Measurements from ENCODE around the gene CNN1. TPM values are rescaled to one million over a fixed set of nuclear protein-coding genes. Genes with fewer than 3 reads are reported as not detected.

CNN1 gene
- total RNA-seq, 2 donors from 2014 or later = not detected

- no peak for ATAC-seq
- no peaks in the 10 kb centered on the region for H3K36me3 Mint-ChIP-seq
- no peaks in the 10 kb centered on the region for H3K9me3 Mint-ChIP-seq
- H3K27ac Mint-ChIP-seq = no peak overlapping the region
- no peak overlapping the region for H3K4me3 Mint-ChIP-seq
- H3K27me3 Mint-ChIP-seq = peaks cover 23 to 24% of the 10 kb centered on the region in 2 donors
- H3K4me1 Mint-ChIP-seq (ENCODE audit: low read depth in 2 of 2) = peaks cover 0 to 6% of the 10 kb centered on the region in 2 donors
- no peak for DNase-seq (ENCODE audit: low spot score)
Observed at GRCh38 chr19:11541238-11541637, 2.6 kb downstream of the CNN1 start.

DNA sequence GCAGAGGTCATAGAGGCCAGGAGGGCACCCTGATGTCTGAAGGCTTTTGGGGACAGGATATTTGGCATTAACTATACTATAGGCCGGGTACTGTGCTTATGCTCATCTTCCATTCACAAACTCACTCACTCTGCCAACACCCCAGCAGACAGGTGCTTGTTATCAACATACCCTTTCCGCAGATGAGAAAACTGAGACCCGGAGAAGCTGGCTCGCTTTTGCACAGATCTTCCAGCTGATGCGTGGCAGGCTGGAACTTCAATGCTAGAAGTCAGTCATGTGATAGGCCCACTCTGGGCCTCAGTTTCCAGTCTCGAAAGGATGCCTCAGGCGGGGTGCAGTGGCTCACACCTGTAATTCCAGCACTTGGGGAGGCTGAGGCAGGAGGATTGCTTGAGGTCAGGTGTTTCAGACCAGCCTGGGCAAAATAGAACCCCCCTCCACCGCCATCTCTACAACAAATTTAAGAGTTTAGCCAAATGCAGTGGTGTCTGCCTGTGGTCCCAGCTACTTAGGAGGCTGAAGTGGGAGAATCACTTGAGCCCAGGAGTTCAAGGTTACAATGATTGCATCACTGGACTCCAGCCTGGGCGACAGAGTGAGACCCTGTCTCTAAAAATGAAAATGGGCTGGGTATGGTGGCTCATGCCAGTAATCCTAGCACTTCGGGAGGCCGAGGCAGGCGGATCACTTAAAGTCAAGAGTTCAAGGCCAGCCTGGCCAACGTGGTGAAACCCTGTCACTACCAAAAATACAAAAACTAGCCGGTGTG lies 9.5 kb downstream of the CNN1 start:
- no peaks in the 10 kb centered on the region for H3K36me3 Mint-ChIP-seq
- H3K9me3 Mint-ChIP-seq = no peaks in the 10 kb centered on the region
- no peak for DNase-seq (ENCODE audit: low spot score)
- H3K4me1 Mint-ChIP-seq (ENCODE audit: low read depth in 2 of 2) = no peaks in the 10 kb centered on the region
- H3K4me3 Mint-ChIP-seq = no peak overlapping the region
- no peak overlapping the region for H3K27ac Mint-ChIP-seq
- H3K27me3 Mint-ChIP-seq = peaks cover 8 to 9% of the 10 kb centered on the region in 2 donors
- ATAC-seq = no peak

DNA sequence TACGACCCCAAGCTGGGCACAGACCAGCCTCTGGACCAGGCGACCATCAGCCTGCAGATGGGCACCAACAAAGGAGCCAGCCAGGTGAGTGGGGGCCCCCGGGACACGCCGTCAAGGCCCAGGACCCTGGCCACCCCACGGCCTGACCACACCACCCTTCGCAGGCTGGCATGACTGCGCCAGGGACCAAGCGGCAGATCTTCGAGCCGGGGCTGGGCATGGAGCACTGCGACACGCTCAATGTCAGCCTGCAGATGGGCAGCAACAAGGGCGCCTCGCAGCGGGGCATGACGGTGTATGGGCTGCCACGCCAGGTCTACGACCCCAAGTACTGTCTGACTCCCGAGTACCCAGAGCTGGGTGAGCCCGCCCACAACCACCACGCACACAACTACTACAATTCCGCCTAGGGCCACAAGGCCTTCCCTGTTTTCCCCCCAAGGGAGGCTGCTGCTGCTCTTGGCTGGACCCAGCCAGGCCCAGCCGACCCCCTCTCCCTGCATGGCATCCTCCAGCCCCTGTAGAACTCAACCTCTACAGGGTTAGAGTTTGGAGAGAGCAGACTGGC lies 10.8 kb downstream of the CNN1 start:
- ATAC-seq (no peak), DNase-seq (ENCODE audit: low spot score) (no peak)
- Mint-ChIP-seq H3K27me3 (peaks cover 0 to 3% of the 10 kb centered on the region in 2 donors), H3K9me3 (no peaks in the 10 kb centered on the region), H3K36me3 (no peaks in the 10 kb centered on the region), H3K27ac (no peak overlapping the region), H3K4me1 (ENCODE audit: low read depth in 2 of 2) (no peaks in the 10 kb centered on the region), H3K4me3 (no peak overlapping the region)

- DNase-seq (ENCODE audit: low spot score) (no peak), ATAC-seq (no peak)
- Mint-ChIP-seq H3K9me3 (no peaks in the 10 kb centered on the region), H3K4me3 (no peak overlapping the region), H3K4me1 (ENCODE audit: low read depth in 2 of 2) (peaks cover under 1% of the 10 kb centered on the region in 2 donors), H3K27ac (no peak overlapping the region), H3K27me3 (no peaks in the 10 kb centered on the region), H3K36me3 (no peaks in the 10 kb centered on the region)
Observed at GRCh38 chr19:11550265-11550664, 11.6 kb downstream of the CNN1 start.

DNA sequence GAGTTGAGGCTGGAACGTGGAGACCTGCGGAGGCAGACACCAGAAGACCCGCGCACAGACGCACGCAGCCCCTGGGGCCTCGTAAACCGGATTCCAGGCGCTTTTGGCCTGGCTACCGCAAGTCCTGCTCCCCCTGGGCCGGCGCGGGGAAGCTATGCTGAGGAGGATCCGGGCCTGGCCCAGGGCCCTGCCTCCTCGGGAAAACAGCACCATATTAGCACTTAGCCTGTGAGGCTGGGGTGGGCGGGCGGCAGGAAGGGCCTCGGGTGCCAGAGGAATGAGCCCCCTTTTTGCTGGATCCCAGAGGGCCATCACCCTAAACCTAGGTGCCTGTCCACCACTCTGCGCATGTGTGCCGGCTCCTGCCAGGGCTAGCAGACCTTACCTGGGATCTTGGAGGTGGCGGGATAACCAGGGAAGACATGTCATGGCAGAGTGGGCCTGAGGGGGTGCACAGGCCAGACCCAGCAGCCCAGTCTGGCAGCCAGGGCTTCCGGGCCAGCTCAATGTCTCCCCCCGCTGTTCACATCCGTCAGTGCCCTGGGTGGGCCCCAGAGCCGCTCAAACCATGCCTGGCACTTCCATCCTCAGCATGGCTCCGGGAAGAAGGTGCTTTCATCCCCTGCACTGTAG lies 13.1 kb downstream of the CNN1 start:
- Mint-ChIP-seq H3K4me1 (ENCODE audit: low read depth in 2 of 2) (peaks cover 9 to 10% of the 10 kb centered on the region in 2 donors), H3K27ac (no peak overlapping the region), H3K27me3 (no peaks in the 10 kb centered on the region), H3K9me3 (no peaks in the 10 kb centered on the region), H3K4me3 (no peak overlapping the region), H3K36me3 (no peaks in the 10 kb centered on the region)
- DNase-seq (ENCODE audit: low spot score) (no peak), ATAC-seq (peak; percentile 33 to 35)

- Mint-ChIP-seq H3K27ac (no peak overlapping the region), H3K36me3 (no peaks in the 10 kb centered on the region), H3K4me1 (ENCODE audit: low read depth in 2 of 2) (peaks cover 15 to 17% of the 10 kb centered on the region in 2 donors), H3K27me3 (no peaks in the 10 kb centered on the region), H3K9me3 (no peaks in the 10 kb centered on the region), H3K4me3 (no peak overlapping the region)
- DNase-seq (ENCODE audit: low spot score) = no peak
- no peak for ATAC-seq
Observed at GRCh38 chr19:11552666-11553372, 14.2 kb downstream of the CNN1 start.

GRCh38 chr19:11554160-11554559 lies 15.5 kb downstream of the CNN1 start:
- Mint-ChIP-seq H3K4me3 (no peak overlapping the region), H3K4me1 (ENCODE audit: low read depth in 2 of 2) (peaks cover 24 to 26% of the 10 kb centered on the region in 2 donors), H3K9me3 (no peaks in the 10 kb centered on the region), H3K27me3 (no peaks in the 10 kb centered on the region), H3K27ac (no peak overlapping the region), H3K36me3 (no peaks in the 10 kb centered on the region)
- ATAC-seq (no peak), DNase-seq (ENCODE audit: low spot score) (no peak)

DNA sequence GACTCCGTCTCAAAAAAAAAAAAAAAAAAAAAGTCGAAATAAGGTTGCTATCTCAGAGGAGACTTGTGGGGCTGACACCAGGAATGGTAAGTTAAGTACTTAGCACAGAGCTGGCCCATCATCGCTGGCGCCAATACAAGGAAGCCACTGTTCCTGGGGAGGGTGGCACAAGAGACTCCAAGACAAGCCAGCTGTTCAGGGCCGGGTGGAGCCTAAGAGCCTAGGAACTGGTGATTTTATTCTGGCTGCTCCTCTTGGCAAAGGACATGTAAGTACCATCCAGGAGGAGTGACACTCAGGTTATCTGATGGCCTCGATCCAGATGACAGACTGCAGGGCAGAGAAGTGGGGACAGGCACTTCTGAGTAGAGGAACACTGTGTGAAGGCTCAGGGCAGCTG lies 16.6 kb downstream of the CNN1 start:
- H3K36me3 Mint-ChIP-seq = no peaks in the 10 kb centered on the region
- ATAC-seq (no peak), DNase-seq (ENCODE audit: low spot score) (no peak)
- H3K9me3 Mint-ChIP-seq = no peaks in the 10 kb centered on the region
- peaks cover 31% of the 10 kb centered on the region in 2 donors for H3K4me1 Mint-ChIP-seq (ENCODE audit: low read depth in 2 of 2)
- no peaks in the 10 kb centered on the region for H3K27me3 Mint-ChIP-seq
- peak overlapping the region in 1 of 2 donors; percentile 55 for H3K27ac Mint-ChIP-seq
- no peak overlapping the region for H3K4me3 Mint-ChIP-seq

DNA sequence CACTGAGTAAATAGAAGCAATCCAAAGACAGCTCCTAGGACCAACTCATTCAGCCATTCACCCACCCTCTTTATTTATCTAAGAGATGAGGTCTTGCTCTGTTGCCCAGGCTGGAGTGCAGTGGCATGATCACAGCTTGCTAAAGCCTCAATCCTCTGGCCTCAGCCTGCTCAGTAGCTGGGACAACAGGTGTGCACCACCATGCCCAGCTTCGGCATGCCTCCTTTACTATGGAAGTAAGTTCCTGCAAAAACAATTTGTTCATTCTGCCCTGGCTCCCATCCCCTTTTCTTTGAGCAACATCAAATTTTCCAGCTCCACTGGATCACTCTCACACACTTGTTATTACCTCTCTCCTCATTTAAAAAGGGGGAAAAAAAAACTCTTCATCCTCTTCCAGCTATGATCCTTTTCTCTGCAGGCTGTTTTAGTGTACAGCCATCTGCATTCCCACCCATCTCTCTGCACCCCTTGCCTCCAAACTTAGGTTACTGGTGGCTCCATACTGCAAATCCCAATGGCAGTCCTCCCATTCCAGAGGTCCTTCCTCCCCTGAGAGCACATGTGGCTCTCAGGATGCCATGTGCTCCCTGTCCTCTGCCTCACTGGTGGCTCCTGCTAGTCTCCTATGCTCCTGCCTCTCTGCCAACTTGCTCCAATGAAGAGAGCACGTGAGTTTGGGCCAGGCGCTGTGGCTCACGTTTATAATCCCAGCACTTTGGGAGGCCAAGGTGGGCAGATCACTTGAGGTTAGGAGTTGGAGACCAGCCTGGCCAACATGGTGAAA lies 18.2 kb downstream of the CNN1 start:
- Mint-ChIP-seq H3K36me3 (no peaks in the 10 kb centered on the region), H3K27ac (peak overlapping the region in 1 of 2 donors; percentile 83), H3K4me3 (peak overlapping the region; percentile 97), H3K9me3 (no peaks in the 10 kb centered on the region), H3K27me3 (no peaks in the 10 kb centered on the region), H3K4me1 (ENCODE audit: low read depth in 2 of 2) (peaks cover 39 to 40% of the 10 kb centered on the region in 2 donors)
- ATAC-seq = no peak
- DNase-seq (ENCODE audit: low spot score) = no peak

- peak; percentile 99 for DNase-seq (ENCODE audit: low spot score)
- ATAC-seq = peak; percentile 98 to 99
- H3K4me3 Mint-ChIP-seq = peak within 1 kb of the TSS; percentile 97
- peak within 1 kb of the TSS; percentile 81 to 89 for H3K27ac Mint-ChIP-seq
- H3K27me3 Mint-ChIP-seq = no peaks in the 10 kb centered on the region
- H3K4me1 Mint-ChIP-seq (ENCODE audit: low read depth in 2 of 2) = peaks cover 42% of the 10 kb centered on the region in 2 donors
- H3K9me3 Mint-ChIP-seq = no peaks in the 10 kb centered on the region
- no peaks in the 10 kb centered on the region for H3K36me3 Mint-ChIP-seq
Observed at GRCh38 chr19:11558881-11559828, 20.5 kb downstream of the CNN1 start, which contains the start of gene ELOF1. Gene ELOF1, minus strand, starts transcription at chr19:11559230. Its CDS starts 4,883 bp downstream, at chr19:11554347.

DNA sequence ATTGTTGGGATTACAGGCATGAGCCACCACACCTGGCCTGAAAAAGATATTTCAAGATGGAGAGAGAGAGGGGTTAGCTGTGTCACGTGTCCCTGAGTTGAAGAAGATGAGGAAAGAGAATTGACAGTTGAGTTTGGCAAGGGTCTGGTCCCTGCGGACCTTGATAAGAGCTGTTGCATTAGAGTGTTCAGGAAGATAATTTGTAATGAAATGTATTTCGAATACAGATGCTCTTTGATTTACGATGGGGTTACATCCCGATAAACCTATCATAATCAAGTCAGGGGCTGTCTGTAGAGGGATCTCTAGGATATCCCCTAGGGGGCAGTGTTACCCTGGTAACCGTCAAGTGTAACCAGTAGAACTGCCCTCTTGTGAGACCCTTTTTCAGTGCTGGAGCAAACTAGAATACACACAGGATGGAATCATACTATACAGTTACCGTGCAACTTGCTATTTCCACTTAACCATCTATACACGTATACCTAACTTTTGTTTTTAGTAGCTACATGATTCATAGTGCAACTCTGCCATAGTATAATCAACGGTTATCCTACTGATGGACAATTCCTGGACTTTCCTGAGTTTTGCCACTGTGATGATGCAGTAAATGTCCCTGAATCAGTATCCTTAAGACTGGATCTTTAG lies 21.9 kb downstream of the CNN1 start:
- DNase-seq (ENCODE audit: low spot score) = peak; percentile 72
- Mint-ChIP-seq H3K36me3 (no peaks in the 10 kb centered on the region), H3K9me3 (no peaks in the 10 kb centered on the region), H3K27ac (peak overlapping the region; percentile 65 to 73), H3K4me3 (peak overlapping the region; percentile 89), H3K27me3 (no peaks in the 10 kb centered on the region), H3K4me1 (ENCODE audit: low read depth in 2 of 2) (peaks cover 38 to 39% of the 10 kb centered on the region in 2 donors)
- ATAC-seq = peak; percentile 56 to 64

DNA sequence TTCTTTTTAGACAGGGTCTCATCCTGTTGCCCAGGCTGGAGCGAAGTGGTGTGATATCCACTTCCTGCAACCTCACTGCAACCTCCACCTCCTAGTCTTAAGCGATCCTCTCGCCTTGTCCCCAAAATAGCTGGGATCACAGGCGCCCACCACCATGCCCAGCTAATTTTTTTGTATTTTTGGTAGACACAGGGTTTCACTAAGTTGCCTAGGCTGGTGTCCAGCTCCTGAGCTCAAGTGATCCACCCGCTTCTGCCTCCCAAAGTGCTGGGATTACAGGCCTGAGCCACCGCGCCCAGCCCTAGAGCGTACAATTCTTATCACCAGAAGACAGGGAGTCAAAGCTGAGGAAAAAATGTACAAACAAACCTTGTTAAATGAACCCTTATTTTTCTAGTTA lies 24.9 kb downstream of the CNN1 start:
- Mint-ChIP-seq H3K4me1 (ENCODE audit: low read depth in 2 of 2) (peaks cover 28 to 31% of the 10 kb centered on the region in 2 donors), H3K9me3 (no peaks in the 10 kb centered on the region), H3K27ac (no peak overlapping the region), H3K27me3 (no peaks in the 10 kb centered on the region), H3K36me3 (no peaks in the 10 kb centered on the region), H3K4me3 (no peak overlapping the region)
- ATAC-seq = no peak
- DNase-seq (ENCODE audit: low spot score) = no peak

Data from natural killer cell treated with Interleukin-12 subunit alpha and Interleukin-12 subunit beta and Interleukin-15 and Interleukin-18, amount 100 ng/mL, for 72 hours (primary cell).